ENCODE measurements around the gene AMPH.

AMPH gene

GRCh38 chr7:38524786-38525185 is 106.4 kb downstream of the AMPH start:
- Histone ChIP-seq H3K27me3 (ENCODE audit: control insufficient read depth, insufficient read depth, low read length) (no peaks in the 10 kb centered on the region), H3K9me3 (ENCODE audit: control insufficient read depth, insufficient read depth, low read length) (no peaks in the 10 kb centered on the region), H3K36me3 (ENCODE audit: control insufficient read depth, insufficient read depth, low read length) (no peaks in the 10 kb centered on the region), H3K4me1 (ENCODE audit: control insufficient read depth, insufficient read depth, low read length) (no peaks in the 10 kb centered on the region), H3K9ac (ENCODE audit: low read depth, low read length) (no peak overlapping the region), H3K4me3 (ENCODE audit: low read depth, low read length) (no peak overlapping the region)

GRCh38 chr7:38520741-38521140 is 110.4 kb downstream of the AMPH start:
- no peaks in the 10 kb centered on the region for H3K27me3 ChIP-seq (ENCODE audit: control insufficient read depth, insufficient read depth, low read length)
- H3K4me3 ChIP-seq (ENCODE audit: low read depth, low read length) = no peak overlapping the region
- H3K9ac ChIP-seq (ENCODE audit: low read depth, low read length) = no peak overlapping the region
- H3K9me3 ChIP-seq (ENCODE audit: control insufficient read depth, insufficient read depth, low read length) = peaks cover 4% of the 10 kb centered on the region
- no peaks in the 10 kb centered on the region for H3K36me3 ChIP-seq (ENCODE audit: control insufficient read depth, insufficient read depth, low read length)
- no peaks in the 10 kb centered on the region for H3K4me1 ChIP-seq (ENCODE audit: control insufficient read depth, insufficient read depth, low read length)

DNA sequence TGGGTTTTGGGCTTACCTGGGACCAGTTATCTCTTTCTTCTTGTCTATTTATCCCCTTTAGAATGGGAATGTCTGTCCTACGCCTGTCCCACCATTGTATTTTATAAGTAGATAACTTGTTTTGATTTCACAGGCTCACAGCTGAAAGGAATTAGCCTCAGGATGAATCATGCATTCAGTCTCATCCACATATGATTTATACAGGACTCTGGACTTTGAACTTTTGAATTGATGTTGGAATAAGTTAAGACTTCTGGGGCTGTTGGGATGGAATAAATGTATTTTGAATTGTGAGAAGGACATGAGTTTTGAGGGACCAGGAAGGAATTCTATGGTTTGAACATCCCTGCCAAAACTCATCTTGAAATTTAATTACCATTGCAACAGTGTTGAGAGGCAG is 112.6 kb downstream of the AMPH start:
- no peak overlapping the region for H3K4me3 ChIP-seq (ENCODE audit: low read depth, low read length)
- H3K9ac ChIP-seq (ENCODE audit: low read depth, low read length) = no peak overlapping the region

DNA sequence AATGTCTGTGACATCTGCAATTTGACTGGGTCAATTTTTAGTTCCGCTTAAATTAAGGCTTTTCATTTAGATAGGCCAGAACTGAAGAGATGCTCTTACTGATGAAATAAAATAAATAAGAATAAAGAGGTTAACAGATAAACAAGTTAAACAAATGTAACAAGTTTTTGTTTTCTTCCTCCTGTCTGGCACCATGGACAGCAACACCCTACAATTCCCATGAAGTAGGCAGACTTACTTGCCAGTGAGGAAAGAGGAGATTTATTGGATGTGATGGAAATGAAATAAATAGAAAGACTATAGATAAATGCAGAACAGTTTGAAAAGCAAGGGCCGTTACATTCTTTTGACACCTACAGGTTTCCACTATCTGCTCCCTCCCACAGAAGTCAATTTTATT is 118.5 kb downstream of the AMPH start:
- H3K4me1 ChIP-seq (ENCODE audit: control insufficient read depth, insufficient read depth, low read length) = no peaks in the 10 kb centered on the region
- H3K9me3 ChIP-seq (ENCODE audit: control insufficient read depth, insufficient read depth, low read length) = peaks cover 6% of the 10 kb centered on the region

More for the DNA sequence above, 112.6 kb downstream of the AMPH start:
- Histone ChIP-seq H3K36me3 (ENCODE audit: control insufficient read depth, insufficient read depth, low read length) (no peaks in the 10 kb centered on the region), H3K4me1 (ENCODE audit: control insufficient read depth, insufficient read depth, low read length) (no peaks in the 10 kb centered on the region), H3K9me3 (ENCODE audit: control insufficient read depth, insufficient read depth, low read length) (peaks cover 6% of the 10 kb centered on the region), H3K27me3 (ENCODE audit: control insufficient read depth, insufficient read depth, low read length) (no peaks in the 10 kb centered on the region)

DNA sequence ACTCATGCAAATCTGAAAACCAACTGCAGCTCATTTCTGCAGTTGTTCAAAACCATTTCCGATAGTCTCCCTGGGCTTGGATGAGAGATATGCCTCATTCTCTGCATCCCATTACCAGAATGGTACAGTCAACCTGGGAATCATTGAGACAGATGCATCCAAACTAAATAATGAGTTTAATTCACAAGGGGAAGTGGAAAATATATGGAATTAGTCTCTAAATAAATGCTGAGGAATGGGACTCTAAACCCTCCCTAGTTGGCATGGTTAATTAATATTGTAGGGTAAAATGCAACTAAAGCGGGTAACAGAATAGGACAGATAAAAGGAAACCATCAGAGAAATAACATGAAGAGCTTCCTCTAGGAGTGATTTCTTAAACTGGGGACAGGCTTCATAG is 118.9 kb downstream of the AMPH start:
- Histone ChIP-seq H3K27me3 (ENCODE audit: control insufficient read depth, insufficient read depth, low read length) (no peaks in the 10 kb centered on the region), H3K36me3 (ENCODE audit: control insufficient read depth, insufficient read depth, low read length) (no peaks in the 10 kb centered on the region), H3K4me1 (ENCODE audit: control insufficient read depth, insufficient read depth, low read length) (no peaks in the 10 kb centered on the region), H3K9me3 (ENCODE audit: control insufficient read depth, insufficient read depth, low read length) (peaks cover 6% of the 10 kb centered on the region), H3K4me3 (ENCODE audit: low read depth, low read length) (no peak overlapping the region), H3K9ac (ENCODE audit: low read depth, low read length) (no peak overlapping the region)

More for the DNA sequence above, 118.5 kb downstream of the AMPH start:
- Histone ChIP-seq H3K4me3 (ENCODE audit: low read depth, low read length) (no peak overlapping the region), H3K9ac (ENCODE audit: low read depth, low read length) (no peak overlapping the region), H3K27me3 (ENCODE audit: control insufficient read depth, insufficient read depth, low read length) (no peaks in the 10 kb centered on the region), H3K36me3 (ENCODE audit: control insufficient read depth, insufficient read depth, low read length) (no peaks in the 10 kb centered on the region)

DNA sequence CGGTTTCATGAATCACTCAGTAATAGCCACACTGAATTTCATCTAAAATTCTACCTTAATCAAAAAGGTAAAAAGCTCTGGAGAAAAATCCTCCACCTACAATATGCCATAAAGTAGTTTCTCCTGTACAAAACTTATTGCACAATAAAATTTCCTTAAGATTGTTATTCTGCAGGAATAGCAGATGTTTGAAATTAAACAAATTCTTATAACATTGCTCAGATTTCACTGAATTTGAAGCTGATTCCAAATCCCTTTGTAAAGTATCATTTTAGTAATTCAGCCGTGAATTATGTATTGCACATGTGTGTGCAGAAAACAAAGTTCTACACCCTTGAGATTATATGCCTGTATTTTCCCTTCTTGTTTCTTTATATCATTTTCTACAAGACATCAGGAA is 123.8 kb downstream of the AMPH start:
- no peaks in the 10 kb centered on the region for H3K4me1 ChIP-seq (ENCODE audit: control insufficient read depth, insufficient read depth, low read length)
- H3K9me3 ChIP-seq (ENCODE audit: control insufficient read depth, insufficient read depth, low read length) = no peaks in the 10 kb centered on the region
- H3K4me3 ChIP-seq (ENCODE audit: low read depth, low read length) = no peak overlapping the region
- H3K36me3 ChIP-seq (ENCODE audit: control insufficient read depth, insufficient read depth, low read length) = no peaks in the 10 kb centered on the region
- no peak overlapping the region for H3K9ac ChIP-seq (ENCODE audit: low read depth, low read length)
- no peaks in the 10 kb centered on the region for H3K27me3 ChIP-seq (ENCODE audit: control insufficient read depth, insufficient read depth, low read length)

- no peak overlapping the region for H3K9ac ChIP-seq (ENCODE audit: low read depth, low read length)
Observed at GRCh38 chr7:38506756-38507155, 124.4 kb downstream of the AMPH start.

GRCh38 chr7:38506004-38506403 is 125.2 kb downstream of the AMPH start:
- no peaks in the 10 kb centered on the region for H3K36me3 ChIP-seq (ENCODE audit: control insufficient read depth, insufficient read depth, low read length)

More at GRCh38 chr7:38506756-38507155, 124.4 kb downstream of the AMPH start:
- Histone ChIP-seq H3K4me1 (ENCODE audit: control insufficient read depth, insufficient read depth, low read length) (no peaks in the 10 kb centered on the region), H3K4me3 (ENCODE audit: low read depth, low read length) (no peak overlapping the region), H3K9me3 (ENCODE audit: control insufficient read depth, insufficient read depth, low read length) (no peaks in the 10 kb centered on the region), H3K36me3 (ENCODE audit: control insufficient read depth, insufficient read depth, low read length) (no peaks in the 10 kb centered on the region), H3K27me3 (ENCODE audit: control insufficient read depth, insufficient read depth, low read length) (no peaks in the 10 kb centered on the region)

GRCh38 chr7:38504684-38505083 is 126.5 kb downstream of the AMPH start:
- no peak overlapping the region for H3K4me3 ChIP-seq (ENCODE audit: low read depth, low read length)
- H3K9me3 ChIP-seq (ENCODE audit: control insufficient read depth, insufficient read depth, low read length) = no peaks in the 10 kb centered on the region
- no peaks in the 10 kb centered on the region for H3K4me1 ChIP-seq (ENCODE audit: control insufficient read depth, insufficient read depth, low read length)
- no peak overlapping the region for H3K9ac ChIP-seq (ENCODE audit: low read depth, low read length)
- H3K36me3 ChIP-seq (ENCODE audit: control insufficient read depth, insufficient read depth, low read length) = no peaks in the 10 kb centered on the region
- no peaks in the 10 kb centered on the region for H3K27me3 ChIP-seq (ENCODE audit: control insufficient read depth, insufficient read depth, low read length)

More at GRCh38 chr7:38506004-38506403, 125.2 kb downstream of the AMPH start:
- no peak overlapping the region for H3K9ac ChIP-seq (ENCODE audit: low read depth, low read length)
- no peaks in the 10 kb centered on the region for H3K4me1 ChIP-seq (ENCODE audit: control insufficient read depth, insufficient read depth, low read length)
- H3K4me3 ChIP-seq (ENCODE audit: low read depth, low read length) = no peak overlapping the region
- no peaks in the 10 kb centered on the region for H3K27me3 ChIP-seq (ENCODE audit: control insufficient read depth, insufficient read depth, low read length)
- H3K9me3 ChIP-seq (ENCODE audit: control insufficient read depth, insufficient read depth, low read length) = no peaks in the 10 kb centered on the region

- H3K9ac ChIP-seq (ENCODE audit: low read depth, low read length) = no peak overlapping the region
Observed at GRCh38 chr7:38502848-38503247, 128.3 kb downstream of the AMPH start.

GRCh38 chr7:38502289-38502688 is 128.9 kb downstream of the AMPH start:
- no peak overlapping the region for H3K4me3 ChIP-seq (ENCODE audit: low read depth, low read length)
- no peaks in the 10 kb centered on the region for H3K9me3 ChIP-seq (ENCODE audit: control insufficient read depth, insufficient read depth, low read length)

More at GRCh38 chr7:38502848-38503247, 128.3 kb downstream of the AMPH start:
- no peaks in the 10 kb centered on the region for H3K27me3 ChIP-seq (ENCODE audit: control insufficient read depth, insufficient read depth, low read length)
- no peak overlapping the region for H3K4me3 ChIP-seq (ENCODE audit: low read depth, low read length)
- no peaks in the 10 kb centered on the region for H3K4me1 ChIP-seq (ENCODE audit: control insufficient read depth, insufficient read depth, low read length)
- H3K9me3 ChIP-seq (ENCODE audit: control insufficient read depth, insufficient read depth, low read length) = no peaks in the 10 kb centered on the region
- no peaks in the 10 kb centered on the region for H3K36me3 ChIP-seq (ENCODE audit: control insufficient read depth, insufficient read depth, low read length)

DNA sequence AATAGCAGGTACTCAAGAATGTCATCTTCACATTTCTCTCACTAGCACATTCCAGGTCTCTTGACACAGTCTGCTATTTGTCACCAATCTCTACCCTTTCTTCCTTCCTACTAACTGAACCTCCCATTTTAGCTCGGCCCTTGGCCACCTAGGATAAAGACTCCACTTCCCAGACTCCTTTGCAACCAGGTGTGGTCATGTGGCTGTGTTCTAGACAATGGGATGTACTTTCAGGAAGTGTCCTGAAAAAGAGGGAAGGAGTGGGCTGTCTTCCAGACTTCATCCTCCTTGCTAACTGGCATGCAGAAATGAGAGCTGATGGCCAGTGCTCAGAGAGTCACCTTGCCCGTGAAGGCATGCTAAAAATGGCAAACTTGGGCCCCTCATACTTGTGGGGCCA is 139.2 kb downstream of the AMPH start:
- H3K4me1 ChIP-seq (ENCODE audit: control insufficient read depth, insufficient read depth, low read length) = no peaks in the 10 kb centered on the region
- H3K9me3 ChIP-seq (ENCODE audit: control insufficient read depth, insufficient read depth, low read length) = no peaks in the 10 kb centered on the region
- H3K4me3 ChIP-seq (ENCODE audit: low read depth, low read length) = no peak overlapping the region
- no peaks in the 10 kb centered on the region for H3K36me3 ChIP-seq (ENCODE audit: control insufficient read depth, insufficient read depth, low read length)
- H3K9ac ChIP-seq (ENCODE audit: low read depth, low read length) = no peak overlapping the region
- H3K27me3 ChIP-seq (ENCODE audit: control insufficient read depth, insufficient read depth, low read length) = no peaks in the 10 kb centered on the region

More at GRCh38 chr7:38502289-38502688, 128.9 kb downstream of the AMPH start:
- no peaks in the 10 kb centered on the region for H3K36me3 ChIP-seq (ENCODE audit: control insufficient read depth, insufficient read depth, low read length)
- no peaks in the 10 kb centered on the region for H3K27me3 ChIP-seq (ENCODE audit: control insufficient read depth, insufficient read depth, low read length)
- no peaks in the 10 kb centered on the region for H3K4me1 ChIP-seq (ENCODE audit: control insufficient read depth, insufficient read depth, low read length)
- H3K9ac ChIP-seq (ENCODE audit: low read depth, low read length) = no peak overlapping the region

Data from iPS-15b (cell line).